HepG2 (cell line): Measurements from ENCODE around the gene RHBDD2. TPM values are rescaled to one million over a fixed set of nuclear protein-coding genes. Genes with fewer than 3 reads are reported as not detected.

Experiments used
- FOSL1 ChIP-seq: sonication (generic); formaldehyde crosslinking; IDR thresholded peaks from 2 replicates; pipeline ENCODE4 v1.9.0; 2021; ENCODE audit warnings: missing genetic modification reagents, borderline replicate concordance
- GABPA ChIP-seq, 2 experiments: IDR thresholded peaks; 2 replicates each; pipeline ENCODE4 v1.6.1; 2011 to 2016; ENCODE audit warnings: low read depth in 2 of 2, low read length in 1 of 2, missing biosample characterization in 1 of 2, missing genetic modification characterization in 1 of 2
- HNF4G ChIP-seq, 2 experiments: sonication (generic) in 1 of 2; formaldehyde crosslinking in 1 of 2; IDR thresholded peaks; 2 replicates each; pipeline versions ENCODE4 v1.4.0 to v1.6.1; 2011 to 2020; ENCODE audit warnings: borderline replicate concordance in 2 of 2, low read depth in 2 of 2, mild to moderate bottlenecking in 2 of 2, low read length in 1 of 2, missing genetic modification reagents in 1 of 2, moderate library complexity in 1 of 2
- NPAS2 ChIP-seq: sonication (generic); formaldehyde crosslinking; IDR thresholded peaks from 2 replicates; pipeline ENCODE4 v1.8.0; 2022; ENCODE audit warnings: mild to moderate bottlenecking, missing genetic modification reagents, borderline replicate concordance
- NRL ChIP-seq: sonication (generic); formaldehyde crosslinking; IDR thresholded peaks from 2 replicates; pipeline ENCODE4 v1.5.0; 2020; ENCODE audit warnings: missing genetic modification reagents, mild to moderate bottlenecking, moderate library complexity, borderline replicate concordance
- POLR2AphosphoS5 ChIP-seq: IDR thresholded peaks from 2 replicates; pipeline ENCODE4 v1.6.1; 2012; ENCODE audit warnings: low read depth, low read length
- REXO4 ChIP-seq: sonication (generic); formaldehyde crosslinking; IDR thresholded peaks from 2 replicates; pipeline ENCODE4 v1.8.0; 2022; ENCODE audit warnings: missing genetic modification reagents, mild to moderate bottlenecking, borderline replicate concordance
- U2AF2 ChIP-seq: fragments of 200-400 bp; formaldehyde crosslinking; IDR thresholded peaks from 2 replicates; pipeline ENCODE4 v1.6.1; 2017; ENCODE audit warnings: low read depth, mild to moderate bottlenecking, low read length
- ZBTB21 ChIP-seq: sonication (generic); formaldehyde crosslinking; IDR thresholded peaks from 2 replicates; pipeline ENCODE4 v1.4.0; 2020; ENCODE audit warnings: missing genetic modification reagents
- ZFP62 ChIP-seq: sonication (generic); formaldehyde crosslinking; IDR thresholded peaks from 2 replicates; pipeline ENCODE4 v1.4.0; 2020; ENCODE audit warnings: missing genetic modification reagents
- ZIK1 ChIP-seq: sonication (generic); formaldehyde crosslinking; IDR thresholded peaks from 2 replicates; pipeline ENCODE4 v1.5.0; 2020; ENCODE audit warnings: mild to moderate bottlenecking, low read depth, missing genetic modification reagents, borderline replicate concordance
- ZKSCAN1 ChIP-seq: fragments of 150-350 bp; IDR thresholded peaks from 2 replicates; pipeline ENCODE4 v1.6.1; 2014; ENCODE audit warnings: low read length
- ZMAT3 ChIP-seq: sonication (generic); formaldehyde crosslinking; conservative IDR thresholded peaks from 2 replicates; pipeline ENCODE4 v1.7.0; 2021; ENCODE audit warnings: missing genetic modification reagents
- ZMYM3 ChIP-seq: sonication (generic); formaldehyde crosslinking; IDR thresholded peaks from 2 replicates; pipeline ENCODE4 v1.5.1; 2020; ENCODE audit warnings: mild to moderate bottlenecking, missing genetic modification reagents
- ZNF101 ChIP-seq: sonication (generic); formaldehyde crosslinking; IDR thresholded peaks from 2 replicates; pipeline ENCODE4 v1.4.0; 2020; ENCODE audit warnings: mild to moderate bottlenecking, low read depth, missing genetic modification reagents, borderline replicate concordance
- ZNF274 ChIP-seq: sonication (generic); formaldehyde crosslinking; IDR thresholded peaks from 2 replicates; pipeline ENCODE4 v1.5.1; 2020; ENCODE audit warnings: mild to moderate bottlenecking, missing genetic modification reagents
- ZNF33B ChIP-seq: sonication (generic); formaldehyde crosslinking; IDR thresholded peaks from 2 replicates; pipeline ENCODE4 v1.5.1; 2020; ENCODE audit warnings: mild to moderate bottlenecking, missing genetic modification reagents
- ZNF510 ChIP-seq: sonication (generic); formaldehyde crosslinking; IDR thresholded peaks from 2 replicates; pipeline ENCODE4 v1.4.0; 2020; ENCODE audit warnings: low read depth, mild to moderate bottlenecking, missing genetic modification reagents
- ZNF570 ChIP-seq: sonication (generic); formaldehyde crosslinking; IDR thresholded peaks from 2 replicates; pipeline ENCODE4 v1.4.0; 2020; ENCODE audit warnings: mild to moderate bottlenecking, missing genetic modification reagents, borderline replicate concordance
- ZNF572 ChIP-seq: sonication (generic); formaldehyde crosslinking; IDR thresholded peaks from 2 replicates; pipeline ENCODE4 v1.5.1; 2020; ENCODE audit warnings: mild to moderate bottlenecking, missing genetic modification reagents
- ZNF75D ChIP-seq: sonication (generic); formaldehyde crosslinking; IDR thresholded peaks from 2 replicates; pipeline ENCODE4 v1.8.1; 2023; ENCODE audit warnings: missing genetic modification reagents, mild to moderate bottlenecking, borderline replicate concordance
- ZNF780A ChIP-seq: sonication (generic); formaldehyde crosslinking; IDR thresholded peaks from 2 replicates; pipeline ENCODE4 v1.8.0; 2022; ENCODE audit warnings: mild to moderate bottlenecking, missing genetic modification reagents, moderate library complexity
- polyA plus RNA-seq, 8 experiments: library from polyadenylated mRNA; depleted of rRNA in 3 of 8; stranded (reverse) in 7 of 8; unstranded in 1 of 8; fragments of >200 nt; fragmentation: Illumina TruSeq in 4 of 8; extraction: Trizol in 4 of 8; gene quantifications; 2 replicates each; pipeline versions ENCODE4 v1.2.1 to v1.2.3, GENCODE V29; 2011 to 2016; ENCODE audit warnings: low read depth in 4 of 8, missing spikeins in 1 of 8, mixed read lengths in 1 of 8; ENCODE audit not compliant: insufficient read depth in 1 of 8
- total RNA-seq, 5 experiments: library from RNA; depleted of rRNA; stranded (reverse); fragments of >200 nt; fragmentation: Illumina TruSeq; extraction: Trizol; gene quantifications; 2 replicates each; pipeline ENCODE4 v1.2.3, GENCODE V29; 2016; ENCODE audit warnings: low read depth in 1 of 5
- TF ChIP-seq, protein P1 (sequence below): fragments of 450-650 bp; IDR thresholded peaks from 2 replicates; pipeline ENCODE4 v1.6.1; 2016
- TF ChIP-seq, protein P2 (sequence below): IDR thresholded peaks from 2 replicates; pipeline ENCODE4 v1.6.1; 2016; ENCODE audit warnings: low read depth
- TF ChIP-seq, protein P3 (sequence below): sonication (generic); formaldehyde crosslinking; IDR thresholded peaks from 2 replicates; pipeline ENCODE4 v1.9.0; 2022; ENCODE audit warnings: missing genetic modification reagents, mild to moderate bottlenecking, borderline replicate concordance

The RHBDD2 gene
- total and polyA plus RNA-seq, 2 of the 13 experiments (the other 11 are each of a cell fraction or from before 2014, with no cell fraction given) = 23.1 to 26.4 TPM

DNA sequence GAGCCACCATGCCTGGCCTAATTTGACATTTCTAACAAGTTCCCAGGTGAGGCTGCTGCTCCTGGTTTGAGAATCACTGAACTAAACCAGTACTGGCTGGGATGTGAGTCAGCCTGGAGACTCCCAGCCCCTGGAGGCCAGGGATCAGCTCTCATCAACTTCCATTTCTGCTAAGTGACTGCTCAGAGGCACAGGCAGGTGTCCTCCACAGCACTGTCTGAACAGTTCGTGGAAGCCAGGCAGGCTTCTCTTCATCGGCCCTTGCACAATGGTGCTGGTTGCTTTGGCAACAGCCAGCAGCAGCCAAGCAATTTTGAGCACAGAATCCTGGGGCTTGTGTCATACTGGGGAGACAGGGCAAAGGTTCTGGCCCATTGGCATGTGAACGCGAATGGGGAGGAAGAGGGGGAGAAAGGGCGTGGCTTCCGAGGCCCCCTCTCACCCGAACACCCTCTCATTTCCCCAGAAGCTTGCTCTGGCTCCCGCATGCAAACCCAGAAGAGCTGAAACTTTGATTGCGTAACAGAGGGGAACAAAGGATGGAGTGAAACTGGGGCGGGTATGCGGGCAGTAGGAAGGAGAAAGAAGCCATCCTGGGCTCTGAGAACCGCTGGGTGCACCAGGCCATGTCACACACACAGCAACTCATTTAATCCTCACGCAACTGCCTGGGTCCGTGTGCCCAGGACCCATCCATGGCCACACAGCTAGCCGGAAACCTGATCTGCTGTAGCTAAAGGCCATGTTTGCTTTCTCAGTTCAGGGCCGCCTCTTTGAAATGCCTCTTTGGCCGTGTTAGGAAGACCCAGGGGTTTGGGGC, 27.2 kb downstream of the RHBDD2 start (continued):
- TF ChIP-seq ZNF510 (CRISPR knock-in tag) (0 out of 2 replicates have a peak, but pooled peaks have one; percentile 49), ZBTB21 (CRISPR knock-in tag) (no peak; the same call in 1 of the 2 replicates), NPAS2 (CRISPR knock-in tag) (no peak), POLR2AphosphoS5 (peak; percentile 64), ZMAT3 (CRISPR knock-in tag) (no peak), ZFP62 (no peak), ZMYM3 (CRISPR knock-in tag) (peak; percentile 92), ZNF572 (CRISPR knock-in tag) (no peak), ZNF780A (CRISPR knock-in tag) (no peak), ZNF101 (CRISPR knock-in tag) (no peak), ZKSCAN1 (peak; percentile 61), NRL (no peak; the same call in 1 of the 2 replicates), ZNF570 (CRISPR knock-in tag) (no peak), ZIK1 (CRISPR knock-in tag) (no peak), ZNF274 (CRISPR knock-in tag) (peak; percentile 59; the same call in 1 of the 2 replicates), REXO4 (CRISPR knock-in tag) (no peak), U2AF2 (peak; percentile 98), FOSL1 (CRISPR knock-in tag) (no peak), GABPA (IDR thresholded peaks at IDR 0.05; ENCODE audit: low read depth, low read length) (no peak), GABPA (CRISPR knock-in tag; IDR thresholded peaks at IDR 0.05; ENCODE audit: low read depth) (peak; percentile 68), ZNF33B (CRISPR knock-in tag) (peak; percentile 27; the same call in 1 of the 2 replicates), HNF4G (IDR thresholded peaks at IDR 0.05; ENCODE audit: borderline replicate concordance, low read depth, low read length) (peak; percentile 91), HNF4G (CRISPR knock-in tag; IDR thresholded peaks at IDR 0.05; ENCODE audit: borderline replicate concordance, low read depth) (peak; percentile 66; the same call in 1 of the 2 replicates), ZNF75D (CRISPR knock-in tag) (no peak)
- TF ChIP-seq, protein P1, sequence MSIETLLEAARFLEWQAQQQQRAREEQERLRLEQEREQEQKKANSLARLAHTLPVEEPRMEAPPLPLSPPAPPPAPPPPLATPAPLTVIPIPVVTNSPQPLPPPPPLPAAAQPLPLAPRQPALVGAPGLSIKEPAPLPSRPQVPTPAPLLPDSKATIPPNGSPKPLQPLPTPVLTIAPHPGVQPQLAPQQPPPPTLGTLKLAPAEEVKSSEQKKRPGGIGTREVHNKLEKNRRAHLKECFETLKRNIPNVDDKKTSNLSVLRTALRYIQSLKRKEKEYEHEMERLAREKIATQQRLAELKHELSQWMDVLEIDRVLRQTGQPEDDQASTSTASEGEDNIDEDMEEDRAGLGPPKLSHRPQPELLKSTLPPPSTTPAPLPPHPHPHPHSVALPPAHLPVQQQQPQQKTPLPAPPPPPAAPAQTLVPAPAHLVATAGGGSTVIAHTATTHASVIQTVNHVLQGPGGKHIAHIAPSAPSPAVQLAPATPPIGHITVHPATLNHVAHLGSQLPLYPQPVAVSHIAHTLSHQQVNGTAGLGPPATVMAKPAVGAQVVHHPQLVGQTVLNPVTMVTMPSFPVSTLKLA = 0 out of 2 replicates have a peak, but pooled peaks have one; percentile 15
- TF ChIP-seq, protein P2, sequence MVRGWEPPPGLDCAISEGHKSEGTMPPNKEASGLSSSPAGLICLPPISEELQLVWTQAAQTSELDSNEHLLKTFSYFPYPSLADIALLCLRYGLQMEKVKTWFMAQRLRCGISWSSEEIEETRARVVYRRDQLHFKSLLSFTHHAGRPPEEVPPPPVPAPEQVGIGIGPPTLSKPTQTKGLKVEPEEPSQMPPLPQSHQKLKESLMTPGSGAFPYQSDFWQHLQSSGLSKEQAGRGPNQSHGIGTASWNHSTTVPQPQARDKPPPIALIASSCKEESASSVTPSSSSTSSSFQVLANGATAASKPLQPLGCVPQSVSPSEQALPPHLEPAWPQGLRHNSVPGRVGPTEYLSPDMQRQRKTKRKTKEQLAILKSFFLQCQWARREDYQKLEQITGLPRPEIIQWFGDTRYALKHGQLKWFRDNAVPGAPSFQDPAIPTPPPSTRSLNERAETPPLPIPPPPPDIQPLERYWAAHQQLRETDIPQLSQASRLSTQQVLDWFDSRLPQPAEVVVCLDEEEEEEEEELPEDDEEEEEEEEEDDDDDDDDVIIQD (CRISPR knock-in tag) = no peak
- TF ChIP-seq, protein P3, sequence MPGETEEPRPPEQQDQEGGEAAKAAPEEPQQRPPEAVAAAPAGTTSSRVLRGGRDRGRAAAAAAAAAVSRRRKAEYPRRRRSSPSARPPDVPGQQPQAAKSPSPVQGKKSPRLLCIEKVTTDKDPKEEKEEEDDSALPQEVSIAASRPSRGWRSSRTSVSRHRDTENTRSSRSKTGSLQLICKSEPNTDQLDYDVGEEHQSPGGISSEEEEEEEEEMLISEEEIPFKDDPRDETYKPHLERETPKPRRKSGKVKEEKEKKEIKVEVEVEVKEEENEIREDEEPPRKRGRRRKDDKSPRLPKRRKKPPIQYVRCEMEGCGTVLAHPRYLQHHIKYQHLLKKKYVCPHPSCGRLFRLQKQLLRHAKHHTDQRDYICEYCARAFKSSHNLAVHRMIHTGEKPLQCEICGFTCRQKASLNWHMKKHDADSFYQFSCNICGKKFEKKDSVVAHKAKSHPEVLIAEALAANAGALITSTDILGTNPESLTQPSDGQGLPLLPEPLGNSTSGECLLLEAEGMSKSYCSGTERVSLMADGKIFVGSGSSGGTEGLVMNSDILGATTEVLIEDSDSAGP = peak; percentile 73
